ENCODE data around the gene SLC19A3. TPM values are rescaled to one million over a fixed set of nuclear protein-coding genes. Genes with fewer than 3 reads are reported as not detected.

SLC19A3 gene
- total RNA-seq, 1 donor from 2014 or later: 349 TPM

Other genes with a start within 250 kb of the SLC19A3 start
- gene AGFG1, start 245.9 kb downstream of the SLC19A3 start, total RNA-seq: 274 TPM
- not detected for gene SCYGR2, start 119.1 kb downstream of the SLC19A3 start, total RNA-seq
- not detected for gene SCYGR3, start 103.2 kb downstream of the SLC19A3 start, total RNA-seq
- gene SCYGR4, start 100.5 kb downstream of the SLC19A3 start, total RNA-seq: not detected
- gene SCYGR5, start 51.2 kb downstream of the SLC19A3 start, total RNA-seq: not detected
- not detected for gene SCYGR6, start 6.7 kb upstream of the SLC19A3 start, total RNA-seq
- gene SCYGR7, start 10.3 kb upstream of the SLC19A3 start, total RNA-seq: not detected
- gene SCYGR8, start 27.9 kb upstream of the SLC19A3 start, total RNA-seq: not detected
- gene CCL20, start 95.8 kb upstream of the SLC19A3 start, total RNA-seq: 2.1 TPM
- not detected for gene DAW1, start 153.6 kb upstream of the SLC19A3 start, total RNA-seq

Measured in mesenteric fat pad (tissue), 1 donor.